ENCODE results near the gene TCF12. TPM values are rescaled to one million over a fixed set of nuclear protein-coding genes. Genes with fewer than 3 reads are reported as not detected.
"Not testable (repeated sequence)": the region's sequence is repeated elsewhere in the genome, so short reads cannot be mapped to it uniquely, and the experiment has no call there.

TCF12 gene
- total RNA-seq, 1 donor, result 119 TPM

DNA sequence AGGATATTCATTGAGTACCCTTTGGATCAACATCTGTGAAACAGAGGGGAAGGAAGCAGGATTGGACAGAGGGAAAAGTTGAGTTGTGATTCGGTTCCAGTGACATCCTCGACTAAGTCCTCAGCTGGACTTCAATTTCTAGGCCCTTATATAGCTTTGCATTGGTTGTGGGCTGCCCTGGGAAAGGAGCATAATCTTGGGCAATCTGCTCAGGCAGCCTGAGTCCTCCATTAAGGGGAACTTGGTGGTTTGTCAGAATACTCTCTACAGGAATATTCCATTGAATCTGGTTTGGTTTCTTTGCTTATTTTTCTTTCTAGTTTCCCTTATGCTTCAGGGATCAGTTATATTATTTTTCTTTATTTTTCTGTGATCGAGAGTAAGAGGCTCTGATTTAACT lies 94.1 kb downstream of the TCF12 start:
- DNase-seq (ENCODE audit: low read depth in 2 of 3, low spot score in 2 of 3), result no peak

DNA sequence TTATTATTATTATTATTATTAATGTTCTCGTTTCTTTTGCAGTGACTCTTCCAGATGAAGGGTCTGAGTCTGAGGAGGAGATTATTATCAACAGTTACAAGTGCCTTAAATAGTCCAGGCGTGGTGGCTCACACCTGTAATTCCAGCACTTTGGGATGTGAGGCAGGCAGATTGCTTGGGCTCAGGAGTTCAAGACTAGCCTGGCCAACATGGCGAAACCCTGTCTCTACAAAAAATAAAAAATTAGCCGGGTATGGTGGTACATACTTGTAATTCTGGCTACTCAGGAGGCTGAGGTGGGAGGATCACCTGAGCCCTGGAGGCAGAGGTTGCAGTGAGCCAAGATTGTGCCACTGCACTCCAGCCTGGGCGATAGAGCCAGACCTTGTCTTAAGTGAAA lies 96.5 kb downstream of the TCF12 start:
- not testable (repeated sequence) for DNase-seq (ENCODE audit: low read depth in 2 of 3, low spot score in 2 of 3)

DNA sequence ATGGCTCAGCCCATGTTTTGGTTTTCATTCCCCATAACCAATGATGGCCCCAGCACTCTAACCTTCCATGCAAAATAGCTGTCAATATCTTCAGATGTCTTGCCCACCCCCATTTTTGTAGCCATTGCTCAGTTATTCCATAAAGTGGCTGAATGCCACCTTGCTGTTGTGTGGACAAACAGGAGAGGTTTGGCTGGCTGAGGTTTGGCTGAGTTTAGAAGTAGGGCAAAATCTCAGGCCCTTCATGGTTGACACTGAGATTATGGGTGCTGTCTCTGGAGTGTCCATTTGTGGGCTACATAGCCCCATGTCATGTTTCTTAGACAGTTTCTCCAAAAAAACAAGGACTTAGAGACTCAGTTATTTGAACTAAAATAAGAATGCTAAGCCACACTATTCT lies 96.9 kb downstream of the TCF12 start:
- no peak for DNase-seq (ENCODE audit: low read depth in 2 of 3, low spot score in 2 of 3)

DNA sequence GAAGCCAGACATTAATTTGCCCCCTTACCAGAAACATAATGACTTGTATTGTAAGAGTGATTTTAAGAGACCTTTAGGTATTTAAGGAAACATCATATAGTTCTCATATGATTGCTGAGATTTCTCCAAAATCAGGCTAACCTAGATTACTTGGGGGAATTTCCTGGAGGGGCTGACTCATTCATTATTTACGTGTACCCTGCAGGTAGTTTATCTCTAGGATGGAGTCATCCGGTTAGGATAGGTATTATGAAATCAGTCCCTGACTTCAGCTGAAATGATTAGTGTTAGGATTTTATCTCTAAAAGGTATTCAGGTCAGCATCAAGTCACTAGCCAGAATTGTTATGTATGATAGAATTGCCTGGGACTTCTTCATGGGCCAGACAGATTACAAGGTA lies 97.5 kb downstream of the TCF12 start:
- DNase-seq (ENCODE audit: low read depth in 2 of 3, low spot score in 2 of 3), result no peak

DNA sequence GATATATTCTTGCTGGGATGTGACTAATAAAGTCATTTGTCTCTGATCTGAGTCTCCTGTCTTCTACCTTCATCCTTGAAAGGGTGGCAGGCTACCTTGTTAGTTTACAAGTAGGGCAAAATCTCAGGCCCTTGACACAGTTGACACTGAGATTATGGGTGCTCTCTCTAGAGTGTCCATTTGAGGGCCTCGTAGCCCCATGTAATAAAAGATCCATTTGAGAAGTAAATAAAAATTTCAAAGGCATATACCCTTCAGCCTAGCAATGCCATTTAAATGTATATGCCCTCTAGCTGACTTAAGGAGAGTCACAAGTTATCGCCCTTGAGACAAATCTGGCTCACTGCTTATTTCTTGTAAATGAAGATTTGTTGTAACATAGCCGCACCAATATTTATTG lies 98.6 kb downstream of the TCF12 start:
- peak in 2 of 3 donors; percentile 53 to 75 for DNase-seq (ENCODE audit: low read depth in 2 of 3, low spot score in 2 of 3)

DNA sequence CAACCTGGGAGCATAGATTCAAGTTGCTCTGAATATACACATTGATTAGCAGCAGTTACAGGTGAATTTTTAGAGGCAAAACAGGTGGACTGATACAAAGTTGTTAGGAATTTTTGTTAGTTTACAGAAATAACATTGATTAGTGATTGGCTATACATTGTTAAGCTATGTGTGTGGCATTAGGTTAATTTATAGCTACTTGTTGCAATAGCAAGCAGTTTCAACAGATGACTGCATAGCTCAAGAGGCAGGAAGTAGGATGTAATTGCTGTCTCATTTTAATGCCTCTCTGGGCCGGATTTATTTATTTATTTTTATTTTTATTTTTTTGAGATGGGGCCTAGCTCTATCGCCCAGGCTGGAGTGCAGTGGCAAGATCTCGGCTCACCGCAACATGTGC lies 99.7 kb downstream of the TCF12 start:
- no peak for DNase-seq (ENCODE audit: low read depth in 2 of 3, low spot score in 2 of 3)

DNA sequence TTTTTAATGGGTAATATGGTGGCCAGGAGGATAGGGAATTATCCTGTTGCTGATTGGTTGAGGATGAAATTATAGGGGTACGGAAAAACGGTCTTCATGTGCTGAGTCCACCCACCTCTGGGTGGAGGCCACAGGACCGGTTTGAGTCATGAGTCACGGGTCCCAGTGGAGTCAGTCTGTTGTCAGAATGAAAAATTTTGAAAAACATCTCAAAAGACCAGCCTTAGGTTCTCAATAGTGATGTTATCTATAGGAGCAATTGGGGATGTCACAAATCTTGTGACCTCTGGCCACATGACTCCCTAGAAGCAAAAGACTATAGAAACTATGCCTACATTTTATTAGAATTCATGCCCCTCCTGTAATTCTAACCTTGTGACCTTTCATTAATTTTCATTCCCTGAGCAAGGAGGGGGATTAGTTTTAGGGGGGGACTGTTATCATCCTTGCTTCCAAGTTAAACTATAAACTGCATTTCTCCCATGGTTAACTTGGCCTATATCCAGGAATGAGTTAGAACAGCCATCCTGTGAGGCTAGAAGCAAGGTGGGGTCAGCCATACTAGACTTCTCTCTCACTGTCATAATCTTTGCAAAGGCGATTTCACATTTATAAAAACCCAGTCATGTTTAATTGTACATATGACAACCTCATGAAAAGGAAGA lies 101.2 kb downstream of the TCF12 start:
- no peak for DNase-seq (ENCODE audit: low read depth in 2 of 3, low spot score in 2 of 3)

DNA sequence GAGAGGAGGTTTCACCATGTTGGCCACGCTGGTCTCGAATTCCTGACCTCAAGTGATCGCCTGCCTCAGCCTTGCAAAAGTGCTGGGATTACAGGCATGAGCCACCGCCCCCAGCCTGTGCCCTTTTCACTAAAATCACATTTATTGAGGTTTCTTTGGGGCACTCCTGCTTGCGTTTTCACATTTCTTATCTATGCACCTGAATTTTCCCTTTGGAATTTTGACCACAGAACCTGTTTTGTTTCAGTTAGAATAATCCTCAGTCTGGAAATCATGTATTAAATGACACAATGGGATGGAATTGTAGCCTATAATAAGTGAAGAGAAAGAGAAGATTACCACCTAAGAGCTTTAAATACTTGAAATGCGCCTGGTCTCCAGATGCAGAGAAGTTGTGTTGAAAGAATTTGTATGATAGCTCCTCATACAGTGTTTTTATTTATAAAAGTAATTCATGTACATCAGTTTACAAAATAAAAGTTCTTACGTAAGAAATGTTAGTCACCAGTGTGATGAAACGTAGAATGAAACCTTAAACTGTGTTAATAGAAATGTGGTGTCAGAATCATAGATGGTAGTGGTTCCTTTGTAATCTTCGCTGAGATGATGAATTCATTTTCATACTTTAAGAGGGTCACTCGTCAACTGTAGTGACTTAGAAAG lies 107.0 kb downstream of the TCF12 start:
- DNase-seq (ENCODE audit: low read depth in 2 of 3, low spot score in 2 of 3), result no peak

DNA sequence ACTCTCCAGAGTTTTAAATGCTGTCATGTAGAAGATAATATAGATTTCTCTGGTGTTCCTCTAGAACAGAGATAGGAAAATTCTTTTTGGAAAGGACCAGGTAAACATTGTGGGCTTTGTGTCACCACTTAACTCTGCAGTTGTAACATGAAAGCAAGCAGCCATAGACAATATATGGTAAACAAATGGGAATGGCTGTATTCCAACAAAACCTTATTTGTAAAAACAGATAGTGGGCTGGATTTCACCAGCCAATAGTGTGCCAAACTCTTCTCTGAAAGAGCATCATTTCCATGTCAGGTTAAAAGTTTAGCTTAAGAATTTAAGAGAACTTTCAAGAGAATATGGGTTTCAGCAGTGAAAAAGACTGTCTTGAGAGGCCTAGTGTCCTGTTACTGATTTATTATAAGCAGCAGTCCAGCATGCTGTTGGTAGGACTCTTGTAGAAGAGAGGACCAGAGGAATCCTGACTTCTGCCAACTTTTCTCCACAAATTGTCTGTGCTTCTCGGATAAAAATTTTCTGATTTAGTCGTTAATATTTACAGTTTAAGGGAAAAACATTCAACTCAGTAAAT lies 107.7 kb downstream of the TCF12 start:
- no peak for DNase-seq (ENCODE audit: low read depth in 2 of 3, low spot score in 2 of 3)

DNA sequence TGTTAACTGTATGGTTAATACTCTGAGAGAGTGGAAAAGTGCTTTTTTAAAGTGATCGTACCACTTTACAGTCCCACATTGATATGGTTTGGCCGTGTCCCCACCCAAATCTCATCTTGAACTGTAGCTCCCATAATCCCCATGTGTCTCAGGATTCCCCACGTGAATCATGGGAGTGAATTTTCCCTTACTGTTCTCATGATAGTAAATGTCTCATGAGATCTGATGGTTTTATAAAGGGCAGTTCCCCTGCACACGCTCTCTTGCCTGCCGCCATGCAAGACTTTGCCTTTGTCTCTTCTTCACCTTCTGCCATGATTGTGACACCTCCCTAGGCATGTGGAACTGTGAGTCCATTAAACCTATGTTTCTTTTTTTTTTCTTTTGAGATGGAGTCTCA lies 109.2 kb downstream of the TCF12 start:
- no peak for DNase-seq (ENCODE audit: low read depth in 2 of 3, low spot score in 2 of 3)

DNA sequence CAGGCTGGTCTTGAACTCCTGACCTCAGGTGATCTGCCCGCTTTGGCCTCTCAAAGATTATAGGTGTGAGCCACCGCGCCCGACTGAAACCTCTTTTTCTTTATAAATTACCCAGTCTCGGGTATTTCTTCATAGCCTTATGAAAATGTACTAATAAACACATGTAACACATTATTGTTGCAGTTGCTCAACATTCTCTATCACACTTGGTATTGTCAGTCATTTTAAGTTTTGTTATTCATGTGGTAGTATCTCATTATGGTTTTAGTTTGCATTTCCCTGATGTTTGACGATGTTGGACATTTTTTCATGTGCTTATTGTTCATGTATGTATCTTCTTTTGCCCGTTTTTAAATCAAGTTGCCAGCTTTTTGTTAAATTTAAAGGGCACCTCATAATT lies 109.7 kb downstream of the TCF12 start:
- DNase-seq (ENCODE audit: low read depth in 2 of 3, low spot score in 2 of 3), result no peak

DNA sequence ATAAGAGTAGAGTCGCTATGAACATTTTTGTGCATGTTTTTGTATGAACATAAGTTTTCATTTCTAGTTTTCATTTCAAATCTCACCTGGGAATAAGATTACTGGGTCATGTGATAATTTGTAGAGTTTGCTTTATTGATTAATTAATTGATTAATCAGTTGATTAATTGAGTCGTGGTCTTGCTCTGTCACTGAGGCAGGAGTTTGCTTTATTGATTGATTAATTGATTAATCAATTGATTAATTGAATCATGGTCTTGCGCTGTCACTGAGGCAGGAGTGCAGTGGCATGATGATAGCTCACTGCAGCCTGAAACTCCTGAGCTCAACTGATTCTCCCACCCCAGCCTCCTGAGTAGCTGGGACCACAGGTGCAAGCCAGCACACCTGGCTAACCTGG lies 111.6 kb downstream of the TCF12 start:
- no peak for DNase-seq (ENCODE audit: low read depth in 2 of 3, low spot score in 2 of 3)

DNA sequence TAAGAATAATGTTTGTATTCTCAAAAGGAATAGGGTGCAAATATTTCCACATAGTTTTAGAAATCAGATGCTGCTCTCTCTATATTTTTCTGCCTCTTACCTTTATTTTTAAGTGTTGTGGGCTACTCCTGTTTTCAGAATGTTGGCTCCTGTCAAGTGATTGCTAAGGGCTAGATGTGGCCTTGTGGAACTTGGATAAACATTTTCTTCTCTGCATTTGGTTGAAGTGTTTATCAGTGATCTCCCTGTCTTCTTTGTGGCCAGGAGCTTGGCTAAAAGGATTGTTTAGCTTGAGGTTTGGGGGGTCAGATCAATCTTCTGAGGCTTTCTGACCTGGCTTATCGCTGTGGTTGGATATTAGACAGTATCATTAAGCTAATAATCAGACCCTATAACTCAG lies 112.6 kb downstream of the TCF12 start:
- no peak for DNase-seq (ENCODE audit: low read depth in 2 of 3, low spot score in 2 of 3)

DNA sequence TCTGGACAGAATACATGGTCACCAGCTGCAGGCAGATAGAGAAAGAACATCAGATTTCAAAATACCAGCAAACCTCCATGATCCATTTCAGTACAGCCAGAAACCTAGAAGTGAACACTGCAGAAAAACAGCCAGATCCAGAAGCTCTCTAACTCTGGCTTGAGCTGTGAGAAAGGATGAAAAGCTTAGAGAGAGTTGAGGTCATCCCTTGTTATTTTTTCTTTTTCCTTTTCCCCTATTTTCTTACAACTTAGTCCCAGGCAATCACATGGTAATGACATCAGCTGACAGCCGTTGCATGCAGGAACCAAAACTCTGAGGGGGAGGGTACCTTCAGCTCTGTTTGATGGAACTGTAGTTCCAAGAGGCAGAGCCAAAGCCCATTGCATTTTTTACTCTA lies 113.2 kb downstream of the TCF12 start:
- DNase-seq (ENCODE audit: low read depth in 2 of 3, low spot score in 2 of 3), result peak in 2 of 3 donors; percentile 3 to 9

DNA sequence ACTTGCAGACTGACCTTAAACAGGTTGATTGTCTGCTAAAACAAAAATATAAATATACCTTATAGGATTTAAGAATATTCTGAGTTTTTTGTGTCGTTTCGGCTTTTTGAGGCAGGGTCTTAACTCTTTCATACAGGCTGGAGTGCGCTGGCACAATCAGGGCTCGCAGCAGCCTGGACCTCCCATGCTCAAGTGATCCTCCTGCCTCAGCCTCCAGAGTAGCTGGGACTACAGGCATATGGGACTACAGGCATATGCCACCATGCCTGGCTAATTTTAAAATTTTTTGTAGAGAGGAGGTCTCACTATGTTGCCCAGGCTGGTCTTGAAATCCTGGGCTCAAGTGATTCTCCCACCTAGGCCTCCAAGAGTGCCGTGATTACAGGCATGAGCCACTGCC lies 113.9 kb downstream of the TCF12 start:
- DNase-seq (ENCODE audit: low read depth in 2 of 3, low spot score in 2 of 3), result no peak

DNA sequence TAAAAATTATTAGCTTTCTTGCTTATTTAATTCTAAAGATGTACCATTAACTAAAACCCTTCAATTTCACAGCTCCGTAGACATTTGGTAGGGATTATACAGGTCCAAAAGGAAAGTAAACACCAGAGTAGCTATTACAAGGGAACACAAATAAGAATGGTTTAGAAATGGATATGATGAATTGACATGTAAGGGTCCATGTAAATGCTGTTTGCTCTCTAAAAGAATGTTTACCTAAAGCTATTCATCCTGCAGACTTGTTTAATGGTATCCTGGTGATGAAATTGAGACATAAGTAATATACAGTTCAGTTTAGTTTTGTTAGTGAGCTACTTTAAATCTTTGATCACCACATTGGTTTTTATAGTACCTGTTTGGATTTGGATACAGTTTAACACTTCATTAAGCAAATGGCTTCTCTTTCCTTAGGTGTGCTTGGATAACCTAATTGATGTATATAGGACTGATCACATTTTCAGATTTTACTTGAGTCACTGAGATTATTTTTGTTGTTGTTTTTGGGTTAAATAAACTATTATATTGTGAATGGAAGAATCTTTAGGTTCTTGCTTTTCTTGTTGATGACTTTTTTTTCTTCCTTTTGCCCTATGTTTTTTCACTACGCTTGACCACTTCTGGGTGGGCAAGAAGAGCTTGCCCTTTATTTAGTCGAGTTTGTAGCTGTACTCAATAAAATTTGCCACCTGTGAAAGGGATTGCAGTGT lies 115.4 kb downstream of the TCF12 start:
- no peak for DNase-seq (ENCODE audit: low read depth in 2 of 3, low spot score in 2 of 3)

DNA sequence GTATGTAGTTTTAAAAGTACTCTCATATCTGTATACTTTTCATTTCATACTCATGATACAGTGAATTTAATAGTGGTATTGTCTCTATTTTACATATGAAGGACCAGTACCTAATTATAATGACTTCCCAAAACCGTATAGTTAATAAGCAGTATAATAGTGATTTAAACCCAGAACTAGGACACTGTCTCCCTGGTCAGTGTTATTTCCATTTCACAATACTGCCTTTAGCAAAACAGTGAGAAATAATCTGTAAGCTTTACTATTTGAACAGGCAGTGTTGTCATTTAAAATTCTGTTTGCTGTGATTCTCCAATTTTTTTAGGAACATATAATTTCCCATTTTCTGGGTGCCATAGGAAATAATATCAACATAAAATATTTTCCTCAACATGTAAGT lies 116.2 kb downstream of the TCF12 start:
- no peak for DNase-seq (ENCODE audit: low read depth in 2 of 3, low spot score in 2 of 3)

DNA sequence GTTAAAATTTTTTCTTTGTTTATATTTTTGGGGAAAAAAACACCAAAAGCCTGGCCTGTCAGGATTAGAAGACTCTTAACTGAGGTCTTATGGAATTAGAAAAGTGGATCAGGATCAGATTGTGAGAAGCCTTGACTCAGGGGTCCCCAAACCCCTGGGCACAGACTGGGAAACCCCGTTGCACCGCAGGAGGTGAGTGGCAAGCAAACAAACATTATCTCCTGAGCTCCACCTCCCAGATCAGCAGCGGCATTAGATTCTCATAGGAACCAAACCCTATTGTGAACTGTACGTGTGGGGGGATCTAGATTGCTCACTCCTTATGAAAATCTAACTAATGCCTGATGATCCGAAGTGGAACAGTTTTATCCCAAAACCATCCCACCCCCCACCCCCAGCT lies 117.2 kb downstream of the TCF12 start:
- DNase-seq (ENCODE audit: low read depth in 2 of 3, low spot score in 2 of 3), result no peak

DNA sequence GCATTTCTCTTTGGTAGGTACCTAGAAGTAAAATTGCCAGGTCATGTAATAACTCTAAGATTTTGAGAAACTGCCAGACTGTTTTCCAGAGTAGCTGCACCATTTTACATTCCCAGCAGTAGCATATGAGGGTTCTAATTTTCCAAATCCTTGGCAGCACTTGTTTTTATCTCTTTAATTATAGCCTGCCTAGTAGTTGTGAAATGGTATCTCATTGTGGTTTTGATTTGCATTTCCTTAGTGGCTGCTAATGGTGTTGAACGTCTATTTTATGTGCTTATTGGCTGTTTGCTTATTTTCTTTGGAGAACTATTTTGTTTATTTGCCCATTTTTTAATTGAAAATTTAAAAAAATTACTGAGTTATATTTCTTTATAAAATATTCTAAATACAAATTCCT lies 117.9 kb downstream of the TCF12 start:
- no peak for DNase-seq (ENCODE audit: low read depth in 2 of 3, low spot score in 2 of 3)

DNA sequence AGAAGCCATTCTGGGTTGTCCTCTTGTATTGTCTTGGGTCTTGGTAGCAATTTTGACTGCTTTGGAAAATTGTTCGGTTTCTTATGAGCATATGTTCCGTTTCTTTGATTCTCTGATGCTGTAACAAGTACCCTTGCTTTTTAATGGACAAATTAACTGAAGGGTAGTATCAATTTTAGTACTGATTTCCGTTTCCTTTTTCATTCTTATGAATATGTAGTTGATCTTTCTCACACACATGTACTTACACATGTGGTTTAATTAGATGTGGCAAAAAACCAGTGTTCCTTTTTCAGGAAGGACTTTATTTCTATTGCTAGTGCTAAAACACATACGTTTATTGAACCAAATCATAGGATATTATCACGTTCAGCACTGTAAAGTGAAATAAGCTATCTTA lies 119.1 kb downstream of the TCF12 start:
- no peak for DNase-seq (ENCODE audit: low read depth in 2 of 3, low spot score in 2 of 3)

DNA sequence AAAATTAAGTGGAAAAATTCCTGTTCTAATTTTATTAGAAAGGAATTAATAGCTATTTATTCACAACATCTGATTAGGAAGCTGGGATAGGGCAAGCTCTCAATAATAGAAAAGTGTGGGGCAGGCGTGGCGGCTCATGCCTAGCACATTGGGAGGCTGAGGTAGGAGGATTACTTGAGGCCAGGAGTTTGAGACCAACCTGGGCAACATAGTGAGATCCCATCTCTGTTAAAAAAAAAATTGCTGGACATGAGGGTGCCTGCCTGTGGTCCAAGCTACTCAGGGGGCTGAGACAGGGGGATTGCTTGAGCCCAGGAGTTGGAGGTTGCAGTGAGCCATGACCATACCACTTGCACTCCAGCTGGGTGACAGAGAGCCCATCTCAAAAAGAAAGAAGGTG lies 119.6 kb downstream of the TCF12 start:
- DNase-seq (ENCODE audit: low read depth in 2 of 3, low spot score in 2 of 3), result no peak

DNA sequence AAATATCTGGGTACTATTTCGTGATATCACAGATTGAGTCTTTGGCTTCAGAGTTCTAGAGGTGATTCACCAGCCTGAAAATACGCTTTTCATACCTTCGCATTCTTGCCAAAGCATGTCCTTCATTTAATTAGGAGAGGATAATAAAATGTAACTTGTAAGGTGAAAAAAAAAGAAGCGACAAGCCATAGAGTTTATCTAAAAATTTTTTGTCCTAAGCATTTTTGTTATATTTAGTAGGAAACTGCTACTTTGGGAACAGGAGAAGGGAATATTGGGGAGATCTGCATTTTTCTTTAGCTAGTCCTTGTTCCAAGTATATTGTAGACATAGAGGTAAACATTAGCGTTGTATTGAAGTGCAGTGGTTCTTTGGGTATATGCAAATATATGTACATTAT lies 120.1 kb downstream of the TCF12 start:
- no peak for DNase-seq (ENCODE audit: low read depth in 2 of 3, low spot score in 2 of 3)
